HAP-1 (cell line): ENCODE results near the gene CBY1.

ENCODE experiments used
- DNase-seq, 2 experiments: peaks; one replicate each; pipeline ENCODE4 v3.0.0-alpha.2; 2016 to 2020; ENCODE audit warnings: low spot score in 2 of 2
- H3K27me3 ChIP-seq: fragments of 250-450 bp; sonication (Bioruptor Pico); 2 replicates; pipeline ENCODE4 v1.5.1; 2020; ENCODE audit warnings: low read depth, mild to moderate bottlenecking, moderate library complexity
- H3K36me3 ChIP-seq: fragments of 250-450 bp; sonication (Bioruptor Pico); replicated peaks from 2 replicates; pipeline ENCODE4 v1.5.1; 2020; ENCODE audit warnings: mild to moderate bottlenecking
- H3K4me1 ChIP-seq: fragments of 250-450 bp; sonication (Bioruptor Pico); 2 replicates; pipeline ENCODE4 v1.5.1; 2020; ENCODE audit warnings: mild to moderate bottlenecking
- H3K4me3 ChIP-seq: fragments of 250-450 bp; sonication (Bioruptor Pico); 2 replicates; pipeline ENCODE4 v1.5.1; 2020; ENCODE audit warnings: mild to moderate bottlenecking, moderate library complexity
- H3K9me3 ChIP-seq: fragments of 250-450 bp; sonication (Bioruptor Pico); 2 replicates; pipeline ENCODE4 v1.5.1; 2020; ENCODE audit warnings: mild to moderate bottlenecking, moderate library complexity
- in situ Hi-C: fragments of 300-500 bp; cut with MboI; formaldehyde crosslinking; loops from 3 replicates; pipeline ENCODE4 v1.14.3; 2020; ENCODE audit warnings: low sequenced_read_pairs, inconsistent platforms, mixed read lengths

The CBY1 gene

DNA sequence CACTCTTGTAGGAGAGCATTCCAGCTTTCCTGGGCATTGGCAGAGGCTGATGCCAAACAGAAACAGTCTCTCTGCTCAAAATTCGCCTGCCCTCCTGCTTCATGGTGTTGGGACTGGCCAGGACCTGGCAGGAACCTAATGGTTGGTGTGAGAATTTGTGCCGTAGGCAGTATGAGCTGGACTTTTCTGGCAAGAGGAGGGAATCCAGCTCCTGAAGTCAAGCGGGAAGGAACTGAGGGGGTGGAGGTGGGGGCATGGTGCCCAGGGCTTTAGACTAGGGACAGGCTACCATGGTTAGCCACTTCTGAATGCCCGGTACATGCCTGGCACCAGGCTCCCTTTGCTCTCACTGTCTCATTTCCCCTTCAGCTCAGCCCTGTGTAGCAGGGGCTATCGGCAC lies 18.4 kb downstream of the CBY1 start:
- DNase-seq: no peak
- in situ Hi-C loops: no loop called here
- H3K4me1 ChIP-seq: no peaks in the 10 kb centered on the region

GRCh38 chr22:38675833-38676232 lies 19.4 kb downstream of the CBY1 start:
- H3K4me1 ChIP-seq: no peaks in the 10 kb centered on the region
- no peak for DNase-seq
- H3K9me3 ChIP-seq: no peaks in the 10 kb centered on the region
- in situ Hi-C loops: no loop called here
- H3K27me3 ChIP-seq: no peaks in the 10 kb centered on the region
- H3K36me3 ChIP-seq: peaks cover 8% of the 10 kb centered on the region
- H3K4me3 ChIP-seq: no peak overlapping the region

More for the DNA sequence above, 18.4 kb downstream of the CBY1 start:
- Histone ChIP-seq H3K4me3 (no peak overlapping the region), H3K27me3 (no peaks in the 10 kb centered on the region), H3K9me3 (no peaks in the 10 kb centered on the region), H3K36me3 (peaks cover 12% of the 10 kb centered on the region)

GRCh38 chr22:38681582-38682335 lies 25.3 kb downstream of the CBY1 start, which contains the start of gene TOMM22:
Gene TOMM22 (plus strand): TSS chr22:38681957. CDS start chr22:38681979, 22 bp downstream.
- Histone ChIP-seq H3K4me1 (peaks cover 8% of the 10 kb centered on the region), H3K4me3 (peak within 1 kb of the TSS; percentile 100), H3K27me3 (no peaks in the 10 kb centered on the region), H3K9me3 (no peaks in the 10 kb centered on the region), H3K36me3 (peaks cover 43% of the 10 kb centered on the region)
- in situ Hi-C loops: no loop called here
- peak; percentile 90 to 91 for DNase-seq

GRCh38 chr22:38684895-38685294 lies 28.5 kb downstream of the CBY1 start:
- DNase-seq: no peak
- peaks cover 70% of the 10 kb centered on the region for H3K36me3 ChIP-seq
- peaks cover 8% of the 10 kb centered on the region for H3K4me1 ChIP-seq
- no peaks in the 10 kb centered on the region for H3K9me3 ChIP-seq
- in situ Hi-C loops: no loop called here
- no peaks in the 10 kb centered on the region for H3K27me3 ChIP-seq
- no peak overlapping the region for H3K4me3 ChIP-seq

GRCh38 chr22:38685761-38686160 lies 29.3 kb downstream of the CBY1 start:
- Histone ChIP-seq H3K27me3 (no peaks in the 10 kb centered on the region), H3K4me3 (no peak overlapping the region), H3K36me3 (peaks cover 75% of the 10 kb centered on the region), H3K4me1 (peaks cover 8% of the 10 kb centered on the region), H3K9me3 (no peaks in the 10 kb centered on the region)
- in situ Hi-C loops: no loop called here
- DNase-seq: no peak

DNA sequence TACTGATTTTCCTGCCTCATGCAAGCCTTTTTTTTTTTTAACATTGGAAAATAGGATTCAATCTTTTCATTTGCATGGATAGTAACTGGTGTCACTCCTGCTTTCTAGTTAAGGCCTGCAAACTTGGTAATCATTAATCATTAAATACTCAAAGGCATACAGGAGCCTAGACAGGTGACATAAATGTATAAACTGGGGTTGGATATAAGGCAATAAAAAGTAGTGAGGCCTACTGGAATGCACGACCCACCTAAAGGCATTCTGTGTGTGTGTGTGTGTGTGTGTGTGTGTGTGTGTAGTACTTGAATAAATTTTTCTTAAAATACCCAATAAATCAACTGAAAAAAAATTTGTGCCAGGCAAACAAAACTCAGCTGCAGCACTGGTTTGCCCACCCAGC lies 33.2 kb downstream of the CBY1 start:
- H3K27me3 ChIP-seq: no peaks in the 10 kb centered on the region
- DNase-seq: no peak
- H3K4me1 ChIP-seq: no peaks in the 10 kb centered on the region
- peaks cover 70% of the 10 kb centered on the region for H3K36me3 ChIP-seq
- no peak overlapping the region for H3K4me3 ChIP-seq
- no peaks in the 10 kb centered on the region for H3K9me3 ChIP-seq
- in situ Hi-C loops: no loop called here

GRCh38 chr22:38694049-38694448 lies 37.6 kb downstream of the CBY1 start:
- in situ Hi-C loops: no loop called here
- no peak for DNase-seq
- Histone ChIP-seq H3K27me3 (no peaks in the 10 kb centered on the region), H3K36me3 (peaks cover 44% of the 10 kb centered on the region), H3K4me1 (peaks cover 18% of the 10 kb centered on the region), H3K4me3 (no peak overlapping the region), H3K9me3 (no peaks in the 10 kb centered on the region)

DNA sequence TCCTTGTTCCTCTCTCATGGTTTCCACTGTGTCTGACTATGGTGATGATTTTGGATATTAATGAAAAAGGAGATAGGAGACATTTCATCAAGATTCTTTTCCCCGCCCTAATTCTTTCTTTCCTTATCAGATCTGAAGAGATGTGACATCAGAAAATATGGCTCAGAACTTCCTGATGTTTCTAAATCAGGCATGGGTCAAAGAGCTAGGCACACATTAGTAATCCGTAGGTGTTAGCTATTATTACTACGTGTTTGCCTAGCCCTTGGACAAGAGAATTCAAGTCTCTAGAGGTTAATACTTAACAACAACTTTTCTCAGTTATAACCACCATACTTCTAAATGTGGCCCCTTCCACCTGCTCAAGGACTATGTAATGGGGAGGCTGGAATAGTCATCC lies 38.5 kb downstream of the CBY1 start:
- in situ Hi-C loops: no loop called here
- no peak for DNase-seq
- Histone ChIP-seq H3K9me3 (no peaks in the 10 kb centered on the region), H3K4me3 (no peak overlapping the region), H3K36me3 (peaks cover 36% of the 10 kb centered on the region), H3K27me3 (no peaks in the 10 kb centered on the region), H3K4me1 (peaks cover 18% of the 10 kb centered on the region)

GRCh38 chr22:38696606-38697424 lies 40.4 kb downstream of the CBY1 start:
- Histone ChIP-seq H3K4me3 (no peak overlapping the region), H3K36me3 (peaks cover 23% of the 10 kb centered on the region), H3K9me3 (no peaks in the 10 kb centered on the region), H3K27me3 (no peaks in the 10 kb centered on the region), H3K4me1 (peaks cover 22% of the 10 kb centered on the region)
- DNase-seq: no peak
- in situ Hi-C loops: no loop called here

GRCh38 chr22:38697425-38698089 lies 41.1 kb downstream of the CBY1 start:
- peak overlapping the region; percentile 53; the same call in 1 of the 2 replicates for H3K4me3 ChIP-seq
- peaks cover 23% of the 10 kb centered on the region for H3K36me3 ChIP-seq
- H3K4me1 ChIP-seq: peaks cover 26% of the 10 kb centered on the region
- in situ Hi-C loops: no loop called here
- H3K27me3 ChIP-seq: no peaks in the 10 kb centered on the region
- no peaks in the 10 kb centered on the region for H3K9me3 ChIP-seq
- no peak for DNase-seq

- DNase-seq: no peak
- in situ Hi-C loops: no loop called here
- no peaks in the 10 kb centered on the region for H3K9me3 ChIP-seq
- H3K36me3 ChIP-seq: peaks cover 14% of the 10 kb centered on the region
- no peaks in the 10 kb centered on the region for H3K27me3 ChIP-seq
- peaks cover 33% of the 10 kb centered on the region for H3K4me1 ChIP-seq
- peak overlapping the region; percentile 53 for H3K4me3 ChIP-seq
These were observed 42.1 kb downstream of the CBY1 start for GRCh38 chr22:38698407-38699094.

GRCh38 chr22:38699143-38699542 lies 42.7 kb downstream of the CBY1 start:
- no peaks in the 10 kb centered on the region for H3K9me3 ChIP-seq
- in situ Hi-C loops: no loop called here
- peaks cover 37% of the 10 kb centered on the region for H3K4me1 ChIP-seq
- H3K4me3 ChIP-seq: peak overlapping the region; percentile 53
- H3K36me3 ChIP-seq: peaks cover 14% of the 10 kb centered on the region
- no peak for DNase-seq
- H3K27me3 ChIP-seq: no peaks in the 10 kb centered on the region

- peak overlapping the region; percentile 53 for H3K4me3 ChIP-seq
- H3K4me1 ChIP-seq: peaks cover 42% of the 10 kb centered on the region
- H3K36me3 ChIP-seq: peaks cover 14% of the 10 kb centered on the region
- no peaks in the 10 kb centered on the region for H3K9me3 ChIP-seq
- in situ Hi-C loops: no loop called here
- no peak for DNase-seq
- H3K27me3 ChIP-seq: no peaks in the 10 kb centered on the region
These were observed 43.3 kb downstream of the CBY1 start for GRCh38 chr22:38699784-38700183.
